Immature natural killer cell (primary cell): ENCODE results near the gene NFIA. TPM values are rescaled to one million over a fixed set of nuclear protein-coding genes. Genes with fewer than 3 reads are reported as not detected.
A peak's percentile ranks its signal among the peaks of the same experiment; 100 is the strongest.

Source experiments
- DNase-seq, 3 donors: peaks; one replicate each; pipeline ENCODE4 v3.0.0; 2022; ENCODE audit warnings: mixed read lengths in 1 of 3
- H3K27ac Mint-ChIP-seq, 6 donors: one replicate each; pipeline ENCODE4 v1.8.0; 2020; ENCODE audit warnings: mixed read lengths in 6 of 6, mild to moderate bottlenecking in 5 of 6, inconsistent platforms in 4 of 6, moderate library complexity in 3 of 6
- H3K27me3 Mint-ChIP-seq, 3 donors: one replicate each; pipeline ENCODE4 v1.8.0; 2020 to 2021; ENCODE audit warnings: low read depth in 3 of 3, mild to moderate bottlenecking in 3 of 3, mixed read lengths in 3 of 3, moderate library complexity in 3 of 3, inconsistent platforms in 1 of 3
- H3K36me3 Mint-ChIP-seq, 3 donors: one replicate each; pipeline ENCODE4 v1.8.0; 2020; ENCODE audit warnings: mixed read lengths in 3 of 3, inconsistent platforms in 2 of 3, mild to moderate bottlenecking in 2 of 3
- H3K4me1 Mint-ChIP-seq, 2 donors: one replicate each; pipeline ENCODE4 v1.8.0; 2020; ENCODE audit warnings: inconsistent platforms in 2 of 2, mild to moderate bottlenecking in 2 of 2, mixed read lengths in 2 of 2, moderate library complexity in 1 of 2
- H3K4me3 Mint-ChIP-seq, 5 donors: one replicate each; pipeline ENCODE4 v1.8.0; 2020; ENCODE audit warnings: mild to moderate bottlenecking in 5 of 5, mixed read lengths in 5 of 5, inconsistent platforms in 3 of 5, moderate library complexity in 3 of 5
- H3K9me3 Mint-ChIP-seq, 6 donors: one replicate each; pipeline ENCODE4 v1.8.0; 2020; ENCODE audit warnings: mild to moderate bottlenecking in 6 of 6, mixed read lengths in 6 of 6, inconsistent platforms in 4 of 6, moderate library complexity in 3 of 6
- polyA plus RNA-seq, 3 donors: library from polyadenylated mRNA; unstranded; fragments of 300-500 nt; fragmentation: Illumina TruSeq; gene quantifications; one replicate each; pipeline ENCODE4 v1.2.3, GENCODE V29; 2021

The NFIA gene
- polyA plus RNA-seq, 3 donors from 2014 or later = 1.7 to 11.5 (median 3.9) TPM

DNA sequence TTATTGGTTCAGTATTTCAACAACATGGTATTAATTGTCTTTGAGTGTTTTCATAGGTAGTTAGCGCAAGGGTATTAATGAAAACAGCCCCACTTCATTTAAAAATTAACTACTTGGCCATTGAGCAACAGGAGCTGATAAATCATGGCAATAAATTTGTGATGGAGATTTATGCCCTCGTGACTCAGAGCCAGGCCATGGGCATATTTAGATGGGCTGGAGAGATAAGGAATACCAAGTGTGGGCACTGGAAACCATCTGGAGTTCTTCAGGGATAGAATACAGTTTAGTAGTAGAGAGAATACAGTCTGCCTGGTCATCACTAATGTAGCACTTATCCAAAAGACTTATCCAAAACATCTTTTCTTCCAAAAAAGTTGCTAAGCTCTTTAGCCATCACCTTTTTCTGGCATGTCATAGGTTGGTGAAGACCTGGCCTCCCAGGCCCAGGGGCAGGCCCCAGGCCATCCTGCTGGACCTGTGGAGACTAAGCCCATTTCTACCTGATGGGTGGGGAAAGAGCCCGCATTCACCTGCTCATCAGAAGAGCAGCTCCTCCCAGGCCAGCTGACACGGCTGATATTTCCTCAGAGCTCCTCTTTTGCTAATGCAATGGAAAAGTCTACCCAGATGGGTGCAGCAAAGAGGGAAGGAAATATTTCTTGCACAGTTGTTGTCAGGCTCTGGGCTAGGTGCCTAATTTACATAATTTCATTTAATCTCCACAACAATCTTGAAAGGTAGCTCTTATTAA is 404.6 kb downstream of the NFIA start:
- Mint-ChIP-seq H3K4me1 (no peaks in the 10 kb centered on the region), H3K27me3 (peaks cover 0 to 2% (median 0%) of the 10 kb centered on the region in 3 donors), H3K27ac (no peak overlapping the region), H3K9me3 (no peaks in the 10 kb centered on the region), H3K4me3 (no peak overlapping the region), H3K36me3 (no peaks in the 10 kb centered on the region)
- no peak for DNase-seq

DNA sequence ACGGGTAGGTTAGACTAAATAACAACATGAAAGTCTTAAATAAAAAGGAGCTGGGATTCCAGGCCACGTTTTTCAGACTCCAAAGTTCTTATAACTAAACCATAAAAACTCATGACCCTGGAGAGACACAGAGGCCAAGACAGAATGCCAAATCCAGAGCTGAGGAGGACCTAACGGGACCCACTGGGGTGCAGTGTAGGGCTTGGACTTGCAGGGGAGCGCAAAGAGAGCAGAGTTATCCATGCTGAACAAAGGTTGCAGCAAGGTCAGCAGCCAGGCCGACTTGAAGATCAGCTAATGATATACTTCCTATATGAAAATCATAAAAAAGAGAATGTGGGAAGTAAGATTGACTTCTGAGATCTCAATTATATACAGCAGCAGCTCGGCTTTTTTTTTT is 405.4 kb downstream of the NFIA start:
- no peaks in the 10 kb centered on the region for H3K36me3 Mint-ChIP-seq
- no peak overlapping the region for H3K27ac Mint-ChIP-seq
- DNase-seq = no peak
- H3K4me1 Mint-ChIP-seq = no peaks in the 10 kb centered on the region
- no peak overlapping the region for H3K4me3 Mint-ChIP-seq
- H3K27me3 Mint-ChIP-seq = peaks cover 0 to 2% (median 0%) of the 10 kb centered on the region in 3 donors
- H3K9me3 Mint-ChIP-seq = no peaks in the 10 kb centered on the region

- no peaks in the 10 kb centered on the region for H3K9me3 Mint-ChIP-seq
- no peak overlapping the region for H3K27ac Mint-ChIP-seq
- no peaks in the 10 kb centered on the region for H3K36me3 Mint-ChIP-seq
- no peaks in the 10 kb centered on the region for H3K4me1 Mint-ChIP-seq
- DNase-seq = no peak
- no peak overlapping the region for H3K4me3 Mint-ChIP-seq
- peaks cover 0 to 2% (median 0%) of the 10 kb centered on the region in 3 donors for H3K27me3 Mint-ChIP-seq
Observed at GRCh38 chr1:61490924-61491323, 408.6 kb downstream of the NFIA start.

DNA sequence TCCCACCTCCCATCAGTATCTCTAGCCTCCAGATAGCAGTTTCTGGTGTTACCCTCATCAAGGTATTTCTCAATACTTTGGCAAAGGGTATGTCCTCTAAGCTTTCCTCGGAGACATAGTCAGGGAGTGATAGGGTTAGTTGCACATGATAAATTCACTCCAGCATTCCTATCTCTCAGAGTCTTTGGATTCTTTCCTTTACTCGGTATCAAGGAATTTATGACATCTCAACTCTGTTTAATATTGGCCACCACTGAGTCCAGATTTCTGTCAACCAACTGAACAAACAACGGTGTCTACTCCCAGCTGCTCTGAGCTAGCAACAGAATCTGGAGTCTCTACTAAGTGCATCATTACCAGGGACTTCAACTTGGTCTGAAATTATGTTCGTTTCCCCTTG is 409.1 kb downstream of the NFIA start:
- Mint-ChIP-seq H3K4me1 (no peaks in the 10 kb centered on the region), H3K27ac (no peak overlapping the region), H3K36me3 (no peaks in the 10 kb centered on the region), H3K4me3 (no peak overlapping the region), H3K27me3 (peaks cover 0 to 2% (median 0%) of the 10 kb centered on the region in 3 donors), H3K9me3 (no peaks in the 10 kb centered on the region)
- no peak for DNase-seq

DNA sequence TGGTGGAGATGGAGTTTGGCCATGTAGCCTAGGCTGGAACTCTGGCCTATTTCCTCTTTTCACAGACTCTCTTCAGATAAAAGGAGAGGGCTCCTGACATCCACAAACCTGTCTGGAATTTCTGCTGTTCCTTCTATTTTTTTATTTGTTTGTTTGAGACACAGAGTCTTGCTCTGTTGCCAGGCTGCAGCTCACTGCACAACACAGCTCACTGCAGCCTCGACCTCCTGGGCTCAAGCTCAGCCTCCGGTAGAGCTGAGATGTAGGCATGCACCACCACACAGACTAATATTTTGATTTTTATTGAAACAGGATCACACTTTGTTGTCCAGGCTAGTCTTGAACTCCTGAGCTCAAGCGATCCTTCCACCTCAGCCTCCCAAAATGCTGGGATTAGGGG is 411.6 kb downstream of the NFIA start:
- no peak overlapping the region for H3K4me3 Mint-ChIP-seq
- H3K9me3 Mint-ChIP-seq = no peaks in the 10 kb centered on the region
- DNase-seq = no peak
- no peak overlapping the region for H3K27ac Mint-ChIP-seq
- peaks cover 0 to 2% (median 0%) of the 10 kb centered on the region in 3 donors for H3K27me3 Mint-ChIP-seq
- no peaks in the 10 kb centered on the region for H3K4me1 Mint-ChIP-seq
- no peaks in the 10 kb centered on the region for H3K36me3 Mint-ChIP-seq

DNA sequence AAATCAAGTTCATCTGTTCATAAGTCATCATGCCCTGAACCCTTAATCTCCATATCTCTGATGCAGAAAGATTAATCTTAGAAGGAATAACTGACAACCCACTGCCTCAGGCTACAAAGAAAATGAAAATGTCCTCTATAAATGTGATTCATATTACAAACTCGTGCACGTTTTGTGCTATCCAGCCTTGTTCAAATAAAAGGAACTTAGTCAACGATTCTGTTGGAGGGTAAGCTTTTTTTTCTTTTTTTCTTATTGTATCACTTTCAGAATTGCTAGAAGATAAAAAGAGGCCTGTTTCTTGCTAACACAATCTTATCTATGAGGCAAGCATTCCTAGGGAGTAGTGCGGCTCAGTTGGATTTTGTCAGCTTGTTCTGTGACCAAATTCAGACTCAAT is 414.1 kb downstream of the NFIA start:
- DNase-seq = no peak
- no peaks in the 10 kb centered on the region for H3K9me3 Mint-ChIP-seq
- no peak overlapping the region for H3K27ac Mint-ChIP-seq
- peaks cover 0 to 2% (median 2%) of the 10 kb centered on the region in 3 donors for H3K27me3 Mint-ChIP-seq
- no peaks in the 10 kb centered on the region for H3K36me3 Mint-ChIP-seq
- H3K4me3 Mint-ChIP-seq = no peak overlapping the region
- H3K4me1 Mint-ChIP-seq = no peaks in the 10 kb centered on the region

GRCh38 chr1:61497013-61497412 is 414.7 kb downstream of the NFIA start:
- H3K9me3 Mint-ChIP-seq = no peaks in the 10 kb centered on the region
- peaks cover 0 to 2% (median 2%) of the 10 kb centered on the region in 3 donors for H3K27me3 Mint-ChIP-seq
- DNase-seq = no peak
- H3K4me3 Mint-ChIP-seq = no peak overlapping the region
- no peaks in the 10 kb centered on the region for H3K36me3 Mint-ChIP-seq
- H3K27ac Mint-ChIP-seq = no peak overlapping the region
- no peaks in the 10 kb centered on the region for H3K4me1 Mint-ChIP-seq

DNA sequence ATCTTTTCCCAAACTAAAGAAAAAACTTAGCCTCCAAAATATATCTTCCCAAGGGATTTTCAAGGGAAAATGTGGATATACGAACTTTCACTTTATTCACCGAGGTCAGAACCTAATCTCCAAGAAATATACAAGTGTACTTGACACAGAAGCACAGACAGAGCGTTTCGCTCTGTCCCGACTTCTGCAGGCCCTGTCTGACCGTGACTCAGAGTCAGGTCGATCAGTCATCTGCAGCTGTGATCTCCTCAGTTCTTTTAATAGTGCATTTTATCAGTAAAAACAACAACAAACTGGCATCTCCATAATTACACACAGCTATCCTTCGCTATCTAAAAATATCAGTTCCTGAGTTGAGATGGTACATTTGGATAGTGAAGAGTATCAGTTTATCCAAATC is 416.0 kb downstream of the NFIA start:
- H3K4me3 Mint-ChIP-seq = no peak overlapping the region
- peaks cover 0 to 2% (median 2%) of the 10 kb centered on the region in 3 donors for H3K27me3 Mint-ChIP-seq
- H3K4me1 Mint-ChIP-seq = peaks cover 4 to 8% of the 10 kb centered on the region in 2 donors
- no peak overlapping the region for H3K27ac Mint-ChIP-seq
- H3K36me3 Mint-ChIP-seq = no peaks in the 10 kb centered on the region
- no peak for DNase-seq
- no peaks in the 10 kb centered on the region for H3K9me3 Mint-ChIP-seq

DNA sequence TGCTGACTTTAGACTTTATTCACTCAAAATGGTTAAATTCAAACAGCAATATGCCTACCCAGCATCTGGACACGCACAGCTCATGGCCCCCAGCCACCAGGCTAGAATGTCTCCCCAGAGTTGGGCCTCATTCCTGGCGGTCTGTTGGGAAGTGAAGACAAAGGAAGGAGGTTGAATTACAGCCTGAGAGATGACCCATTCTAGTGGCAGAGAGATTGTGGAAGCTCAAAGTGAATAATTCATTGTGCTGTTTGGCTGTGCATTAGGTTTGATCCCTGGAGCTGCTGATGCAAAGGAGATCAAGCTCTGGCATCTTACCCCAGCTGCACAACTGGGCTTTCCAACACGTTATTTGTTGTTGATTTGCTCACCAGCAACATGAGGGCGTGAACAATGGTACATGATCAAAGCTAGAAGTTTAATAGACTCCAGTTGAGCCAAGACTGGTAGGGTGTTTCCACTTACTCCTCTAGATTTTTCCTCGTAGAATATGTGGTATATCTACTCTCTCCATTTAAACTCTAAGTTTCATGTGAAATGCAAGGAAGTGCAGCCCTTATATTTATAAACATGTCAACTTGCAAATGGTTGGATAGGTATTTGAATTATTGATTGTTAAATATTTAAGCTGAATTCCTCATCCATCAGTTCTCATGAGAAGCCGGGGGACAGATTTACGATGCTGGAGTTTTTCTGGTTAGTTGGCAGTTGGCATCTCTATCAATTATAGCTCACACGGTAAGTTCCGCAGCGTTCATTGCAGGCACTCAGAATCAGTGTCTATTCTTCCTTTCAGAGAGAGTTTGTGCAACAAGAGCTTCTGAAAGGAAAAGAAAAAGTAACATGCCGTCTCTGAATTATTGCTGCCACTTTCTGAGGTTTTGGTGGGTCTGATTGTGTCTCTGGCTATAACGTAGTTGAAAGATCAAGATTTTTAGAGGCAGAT is 419.9 kb downstream of the NFIA start:
- Mint-ChIP-seq H3K36me3 (no peaks in the 10 kb centered on the region), H3K27me3 (peaks cover 0 to 2% (median 0%) of the 10 kb centered on the region in 3 donors), H3K9me3 (no peaks in the 10 kb centered on the region), H3K4me3 (peak overlapping the region in 1 of 5 donors; percentile 14), H3K4me1 (peaks cover 4 to 8% of the 10 kb centered on the region in 2 donors), H3K27ac (peak overlapping the region in 1 of 6 donors; percentile 7)
- DNase-seq = no peak

DNA sequence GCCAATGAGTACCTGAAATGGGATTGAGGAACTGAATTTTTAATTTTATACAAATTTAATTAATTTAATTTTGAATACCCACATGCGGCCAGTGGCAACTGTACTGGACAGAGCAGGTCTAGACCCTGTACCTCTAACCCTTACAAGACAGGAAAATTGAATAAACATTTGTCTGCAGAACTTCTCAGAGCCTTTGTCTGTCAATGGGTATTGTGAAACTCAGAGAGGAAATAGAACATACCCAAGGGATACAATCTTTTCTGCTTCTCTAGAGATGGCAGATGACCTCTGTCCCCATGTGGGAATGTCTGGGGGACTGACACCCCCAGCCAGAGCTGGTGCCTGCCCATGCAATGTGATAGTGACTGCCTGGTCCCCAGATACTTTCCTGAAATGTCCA is 421.9 kb downstream of the NFIA start:
- Mint-ChIP-seq H3K9me3 (no peaks in the 10 kb centered on the region), H3K27me3 (peaks cover 0 to 2% (median 0%) of the 10 kb centered on the region in 3 donors), H3K4me1 (peaks cover 4 to 8% of the 10 kb centered on the region in 2 donors), H3K27ac (no peak overlapping the region), H3K4me3 (no peak overlapping the region), H3K36me3 (no peaks in the 10 kb centered on the region)
- DNase-seq = no peak

- H3K27me3 Mint-ChIP-seq = peaks cover 0 to 2% (median 0%) of the 10 kb centered on the region in 3 donors
- H3K27ac Mint-ChIP-seq = no peak overlapping the region
- no peak for DNase-seq
- no peaks in the 10 kb centered on the region for H3K36me3 Mint-ChIP-seq
- no peaks in the 10 kb centered on the region for H3K9me3 Mint-ChIP-seq
- no peak overlapping the region for H3K4me3 Mint-ChIP-seq
- peaks cover 4 to 8% of the 10 kb centered on the region in 2 donors for H3K4me1 Mint-ChIP-seq
Observed at GRCh38 chr1:61504852-61505390, 422.6 kb downstream of the NFIA start.

DNA sequence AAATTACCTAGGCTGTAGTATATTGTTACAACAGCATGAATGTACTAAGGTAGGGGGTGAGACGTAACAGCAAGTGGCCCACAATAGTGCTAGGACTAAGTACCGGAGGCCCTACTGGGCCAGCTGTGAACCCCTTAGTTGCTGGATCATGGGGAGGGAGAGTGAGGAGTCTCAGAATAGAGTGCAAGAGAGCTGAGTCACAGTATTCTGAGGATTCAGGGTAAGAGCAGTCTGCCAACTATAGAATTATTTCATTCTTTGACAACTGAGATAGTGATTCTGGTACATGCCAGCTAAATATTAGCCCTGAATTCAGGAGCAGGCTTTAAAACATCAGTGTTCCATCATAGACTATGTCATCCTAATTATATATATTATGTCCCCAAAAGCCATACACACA is 423.9 kb downstream of the NFIA start:
- peaks cover 4 to 8% of the 10 kb centered on the region in 2 donors for H3K4me1 Mint-ChIP-seq
- DNase-seq = no peak
- H3K27ac Mint-ChIP-seq = no peak overlapping the region
- peaks cover 0 to 2% (median 1%) of the 10 kb centered on the region in 3 donors for H3K27me3 Mint-ChIP-seq
- no peak overlapping the region for H3K4me3 Mint-ChIP-seq
- no peaks in the 10 kb centered on the region for H3K36me3 Mint-ChIP-seq
- H3K9me3 Mint-ChIP-seq = no peaks in the 10 kb centered on the region

GRCh38 chr1:61506944-61507500 is 424.7 kb downstream of the NFIA start:
- Mint-ChIP-seq H3K9me3 (no peaks in the 10 kb centered on the region), H3K4me1 (peaks cover 4 to 8% of the 10 kb centered on the region in 2 donors), H3K36me3 (no peaks in the 10 kb centered on the region), H3K4me3 (no peak overlapping the region), H3K27me3 (peaks cover 0 to 2% (median 0%) of the 10 kb centered on the region in 3 donors), H3K27ac (no peak overlapping the region)
- DNase-seq = no peak
